ENCODE results near the gene ADGRA1.

GRCh38 chr10:133090654-133091053 lies 2.9 kb downstream of the ADGRA1 start:
- TF ChIP-seq POLR2A (IDR thresholded peaks at IDR 0.05; ENCODE audit: low read length) = no peak
- TF ChIP-seq GATA1 (IDR thresholded peaks at IDR 0.05; ENCODE audit: low read depth, low read length) = no peak
